Measurements from ENCODE around the gene PMPCA.

- TF ChIP-seq CTCF (IDR thresholded peaks at IDR 0.05) (no peak), POLR2A (IDR thresholded peaks at IDR 0.05) (no peak), EP300 (IDR thresholded peaks at IDR 0.05) (no peak)
Observed at GRCh38 chr9:136379891-136380290, 30.6 kb upstream of the PMPCA start.
